Jurkat, Clone E6-1 (cell line): ENCODE results near the gene BRF1. TPM values are rescaled to one million over a fixed set of nuclear protein-coding genes. Genes with fewer than 3 reads are reported as not detected.
"Not testable (repeated sequence)": the region's sequence is repeated elsewhere in the genome, so short reads cannot be mapped to it uniquely, and the experiment has no call there.

ENCODE experiments used
- DNase-seq: peaks from one replicate; pipeline ENCODE4 v3.0.0-alpha.2; 2011; ENCODE audit warnings: low read depth, low spot score
- H3K4me3 ChIP-seq: 2 replicates; pipeline ENCODE4 v1.5.1; 2011; ENCODE audit warnings: mild to moderate bottlenecking, low read length, control low read depth, moderate library complexity
- polyA plus RNA-seq: library from polyadenylated mRNA; unstranded; fragments of >200 nt; gene quantifications from one replicate; pipeline ENCODE4 v1.2.1, GENCODE V29; 2012; ENCODE audit warnings: missing spikeins; ENCODE audit not compliant: insufficient read length, insufficient read depth

The BRF1 gene
- 37.7 TPM for polyA plus RNA-seq

DNA sequence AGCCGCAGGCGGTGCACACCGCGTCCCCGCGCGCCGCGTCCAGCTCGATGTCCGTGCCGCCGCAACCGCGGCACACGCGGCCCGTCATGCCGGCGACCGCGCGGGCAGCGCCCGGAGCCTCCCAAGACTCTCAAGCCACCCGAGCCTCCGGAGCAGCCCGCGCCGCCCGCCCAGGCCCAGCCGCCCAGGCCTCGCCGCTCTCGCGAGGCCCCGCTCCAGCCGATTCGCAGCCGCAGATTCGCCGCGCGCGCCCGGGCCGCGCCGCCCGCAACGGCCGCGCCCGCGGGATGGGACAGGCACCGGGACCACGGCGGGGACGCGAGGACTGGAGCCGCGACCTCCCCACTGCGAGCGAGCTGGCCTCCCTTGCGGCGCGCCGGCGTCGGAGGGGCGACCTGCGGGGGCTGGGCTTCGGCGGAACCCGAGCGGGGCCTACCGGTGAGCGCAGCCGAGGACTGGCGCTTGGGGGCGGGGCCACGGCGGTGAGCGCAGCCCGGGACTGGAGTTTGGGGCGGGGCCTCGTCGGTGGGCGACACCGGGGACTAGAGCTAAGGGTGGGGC, at the start of gene BRF1:
BRF1 (minus strand) TSS at position 460 of the 561 bp plus-strand sequence; CDS start at position 88, 372 bp downstream.
- DNase-seq = peak; percentile 85
- H3K4me3 ChIP-seq = peak within 1 kb of the TSS; percentile 72

GRCh38 chr14:105349992-105350391, 49.2 kb upstream of the BRF1 start:
- no peak overlapping the region for H3K4me3 ChIP-seq
- DNase-seq = no peak

DNA sequence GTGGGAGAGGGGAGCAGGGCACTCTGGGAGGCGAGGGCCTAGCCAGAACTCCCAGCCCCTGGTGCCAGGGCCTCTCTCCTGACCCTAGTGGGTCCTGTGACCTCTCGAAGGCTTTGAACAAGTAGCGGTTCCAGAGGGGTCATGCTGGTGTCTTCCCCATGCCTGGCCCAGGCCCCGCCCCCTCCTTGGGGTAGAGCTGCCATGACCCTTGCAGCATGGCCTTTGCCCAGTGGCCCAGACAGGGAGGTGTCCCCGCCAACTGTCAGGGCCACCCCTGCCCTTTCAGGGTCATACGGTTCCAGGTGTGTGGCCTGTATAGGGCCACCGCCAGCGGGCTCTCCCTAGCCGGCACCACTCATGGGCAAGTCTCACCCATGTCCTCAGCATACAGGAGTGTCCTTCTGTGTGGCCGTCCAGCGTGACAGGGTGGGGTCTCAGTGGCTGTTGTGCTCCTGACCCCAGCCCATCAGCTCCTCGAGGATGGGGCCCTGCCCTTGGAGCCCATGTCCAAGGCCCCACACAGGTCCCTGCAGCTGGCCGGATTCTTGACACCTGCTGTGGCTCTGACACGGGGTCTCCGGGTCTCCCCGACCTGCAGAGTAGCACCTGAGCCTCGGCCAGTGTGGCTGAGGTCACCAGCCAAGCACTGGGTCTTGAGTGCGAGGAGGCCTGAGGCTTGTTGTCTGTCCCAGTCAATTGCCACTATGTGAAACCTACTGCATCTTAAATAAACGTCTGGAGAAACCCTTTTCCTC, 48.3 kb upstream of the BRF1 start:
- DNase-seq = no peak
- no peak overlapping the region for H3K4me3 ChIP-seq

- no peak for DNase-seq
These were observed 47.6 kb upstream of the BRF1 start for GRCh38 chr14:105348169-105348944.

DNA sequence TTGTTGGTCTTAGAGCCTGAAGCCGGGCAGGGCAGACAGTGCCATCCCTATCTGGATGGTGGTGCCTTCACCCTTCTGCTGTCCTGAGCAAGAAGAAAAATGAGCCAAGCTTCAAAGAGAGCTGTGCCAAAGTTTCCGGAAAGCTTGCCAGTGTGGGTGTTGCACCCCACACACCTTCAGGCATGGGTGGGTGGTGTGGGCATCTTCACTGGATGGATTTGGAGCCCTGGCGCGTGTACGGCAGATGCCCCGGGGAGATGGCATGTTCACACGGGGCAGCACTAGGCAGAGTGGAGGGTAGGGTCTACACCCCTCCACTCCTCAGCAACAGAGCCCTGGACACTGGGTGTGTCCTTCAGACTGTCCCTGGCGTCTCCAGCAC, 46.8 kb upstream of the BRF1 start:
- no peak overlapping the region for H3K4me3 ChIP-seq
- no peak for DNase-seq

More at GRCh38 chr14:105348169-105348944, 47.6 kb upstream of the BRF1 start:
- H3K4me3 ChIP-seq = no peak overlapping the region

DNA sequence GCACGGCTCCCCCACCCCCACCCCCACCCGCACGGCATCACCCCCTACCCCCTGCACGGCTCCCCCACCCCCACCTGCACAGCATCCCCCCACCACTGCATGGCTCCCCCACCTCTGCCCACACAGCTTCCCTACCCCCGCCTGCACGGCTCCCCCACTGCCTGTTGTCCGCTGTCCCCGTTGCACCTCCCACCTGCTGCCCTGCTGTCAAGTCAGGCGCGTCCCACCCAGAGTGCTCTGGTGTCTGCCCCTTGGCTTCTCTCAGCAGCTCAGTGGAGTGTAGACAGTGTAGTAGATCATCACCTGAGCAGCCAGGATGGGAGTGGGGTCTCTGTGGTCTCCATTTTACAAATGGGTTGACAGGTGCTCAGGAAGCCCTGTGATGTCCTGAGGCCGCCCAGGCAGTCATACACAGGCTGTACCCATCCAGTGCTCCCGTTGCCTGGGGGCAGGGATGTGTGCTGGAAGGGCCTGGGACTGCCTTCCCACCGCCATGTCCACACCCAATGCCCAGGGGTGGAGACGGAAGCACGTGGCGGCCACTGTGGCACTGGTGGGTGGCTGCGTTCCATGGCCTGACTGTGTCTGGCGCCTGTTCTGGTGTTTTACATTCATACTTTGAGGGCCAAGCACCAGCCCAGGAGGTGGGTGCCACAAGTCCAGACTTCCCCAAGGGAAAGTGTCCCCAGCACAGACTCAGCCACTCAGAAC, 46.2 kb upstream of the BRF1 start:
- no peak for DNase-seq
- H3K4me3 ChIP-seq = no peak overlapping the region

GRCh38 chr14:105346200-105346533, 45.4 kb upstream of the BRF1 start:
- H3K4me3 ChIP-seq = no peak overlapping the region
- DNase-seq = no peak

DNA sequence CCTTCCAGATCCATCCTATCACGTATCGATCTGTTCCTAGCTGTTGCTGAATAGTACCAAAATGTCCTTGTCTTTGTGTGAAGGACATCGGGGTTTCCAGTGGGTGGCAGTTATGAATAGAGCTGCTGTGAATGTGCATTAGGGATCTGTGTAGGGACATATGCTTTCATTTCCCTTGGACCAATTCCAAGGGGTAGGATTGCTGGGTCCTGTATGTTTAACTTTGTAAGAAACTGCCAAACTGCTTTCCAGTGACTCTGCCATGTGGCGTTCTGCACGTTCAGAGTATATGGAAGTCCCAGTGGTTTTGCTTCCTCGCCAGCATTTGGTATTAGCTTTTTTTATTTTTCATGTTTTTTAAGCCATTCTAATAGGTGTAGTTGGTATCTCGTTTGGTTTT, 42.4 kb upstream of the BRF1 start:
- H3K4me3 ChIP-seq = no peak overlapping the region
- DNase-seq = no peak

DNA sequence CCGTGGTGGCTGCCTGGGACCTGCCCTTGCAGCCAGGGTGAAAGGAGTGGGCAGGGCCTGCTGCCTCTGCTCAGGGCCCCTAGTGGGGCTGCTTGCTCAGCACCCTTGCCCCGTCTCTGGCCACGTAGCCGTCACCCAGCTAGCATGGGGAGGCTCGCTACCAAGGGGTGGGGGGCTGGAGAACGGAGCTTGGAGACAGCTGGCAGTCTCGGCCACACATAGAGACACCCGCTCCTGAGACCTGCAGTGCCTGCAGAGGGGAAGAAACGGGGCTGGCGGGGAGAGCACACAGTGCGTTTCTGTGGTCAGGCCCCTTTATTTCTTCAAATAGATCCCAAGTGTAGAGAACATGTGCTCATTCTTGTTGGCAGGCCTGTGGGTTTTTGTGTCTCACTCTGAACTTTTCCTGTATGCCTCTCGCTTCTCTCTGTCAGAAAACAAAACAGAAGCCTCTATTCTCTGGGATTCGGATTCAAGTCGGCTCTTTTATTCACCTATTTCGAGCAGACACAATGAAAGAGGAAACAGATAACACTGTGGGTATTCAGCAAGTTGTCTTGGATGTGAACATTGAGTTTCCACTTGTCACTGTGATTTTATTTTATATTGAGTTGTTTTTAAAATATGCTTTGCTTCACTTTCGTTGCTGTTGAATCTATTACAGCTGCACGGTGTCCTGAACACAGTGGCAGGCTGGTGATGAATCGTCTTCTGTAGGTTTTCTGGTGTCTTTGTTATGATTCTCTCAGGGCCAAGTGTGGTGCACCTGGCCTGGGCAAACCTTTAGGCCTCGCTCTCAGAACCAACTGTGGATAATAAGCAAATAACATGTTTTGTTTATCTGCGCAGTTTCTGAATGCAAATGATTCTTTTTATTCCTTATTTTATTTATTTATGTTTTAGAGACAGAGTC, 40.3 kb upstream of the BRF1 start:
- DNase-seq = no peak
- no peak overlapping the region for H3K4me3 ChIP-seq

DNA sequence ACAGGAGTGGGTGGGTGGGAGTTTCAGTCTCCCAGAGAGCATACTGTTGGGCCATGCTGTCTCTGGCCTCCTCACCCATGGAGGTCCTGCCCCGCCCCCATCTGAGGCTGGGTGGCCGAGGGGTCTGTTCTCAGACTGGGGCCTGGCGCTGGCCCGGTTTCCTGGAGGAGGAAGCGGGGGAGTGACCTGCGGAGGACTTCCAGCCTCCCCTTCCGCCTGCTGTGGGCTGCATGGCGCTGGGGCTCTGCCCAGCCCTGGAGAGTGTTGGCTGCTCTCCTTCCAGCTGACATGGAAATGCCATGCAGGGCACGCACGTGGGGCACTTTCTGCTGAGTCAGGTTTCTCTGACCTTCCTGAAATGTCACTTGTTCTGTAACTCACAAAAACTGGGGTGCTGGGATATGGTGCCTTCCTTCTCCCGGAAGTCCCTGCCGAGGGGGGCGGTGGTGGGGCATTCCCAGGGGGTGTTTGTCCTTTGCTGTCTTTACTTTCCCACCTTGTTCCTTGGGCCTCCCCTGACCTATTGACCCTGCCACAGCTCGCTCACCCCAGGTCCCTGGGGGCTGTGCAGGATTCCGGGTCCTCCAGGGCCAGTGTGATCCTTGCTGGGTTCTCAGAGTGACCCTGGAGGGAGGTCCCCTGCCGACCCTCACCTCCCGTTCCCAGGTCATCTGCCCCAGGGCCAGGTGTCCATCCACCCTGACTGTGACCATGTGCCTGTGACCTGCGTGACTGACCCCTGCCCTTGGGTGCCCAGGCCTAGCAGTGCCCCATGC, 37.4 kb upstream of the BRF1 start:
- H3K4me3 ChIP-seq = no peak overlapping the region
- DNase-seq = no peak

DNA sequence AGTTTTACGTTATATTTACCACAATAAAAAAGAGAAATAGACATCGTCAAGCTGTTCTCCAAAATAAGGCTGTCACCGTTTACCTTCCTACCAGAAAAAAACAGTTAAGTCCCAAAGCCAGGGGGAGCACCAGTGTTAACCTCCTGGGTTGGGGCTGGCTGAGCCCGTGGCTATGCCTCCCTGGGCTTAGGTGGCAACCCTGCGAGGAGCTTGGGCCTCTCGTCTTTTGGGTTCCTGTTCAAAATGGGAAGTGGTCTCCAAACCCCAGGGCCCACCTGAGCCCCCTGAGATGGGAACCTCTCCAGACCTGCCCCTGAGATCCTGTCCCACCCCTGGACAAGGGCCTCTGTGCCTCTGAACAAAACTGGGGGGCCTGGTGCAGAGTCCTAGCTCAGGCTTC, 36.6 kb upstream of the BRF1 start:
- no peak for DNase-seq
- no peak overlapping the region for H3K4me3 ChIP-seq

- H3K4me3 ChIP-seq = no peak overlapping the region
- no peak for DNase-seq
These were observed 35.9 kb upstream of the BRF1 start for GRCh38 chr14:105336477-105337287.

DNA sequence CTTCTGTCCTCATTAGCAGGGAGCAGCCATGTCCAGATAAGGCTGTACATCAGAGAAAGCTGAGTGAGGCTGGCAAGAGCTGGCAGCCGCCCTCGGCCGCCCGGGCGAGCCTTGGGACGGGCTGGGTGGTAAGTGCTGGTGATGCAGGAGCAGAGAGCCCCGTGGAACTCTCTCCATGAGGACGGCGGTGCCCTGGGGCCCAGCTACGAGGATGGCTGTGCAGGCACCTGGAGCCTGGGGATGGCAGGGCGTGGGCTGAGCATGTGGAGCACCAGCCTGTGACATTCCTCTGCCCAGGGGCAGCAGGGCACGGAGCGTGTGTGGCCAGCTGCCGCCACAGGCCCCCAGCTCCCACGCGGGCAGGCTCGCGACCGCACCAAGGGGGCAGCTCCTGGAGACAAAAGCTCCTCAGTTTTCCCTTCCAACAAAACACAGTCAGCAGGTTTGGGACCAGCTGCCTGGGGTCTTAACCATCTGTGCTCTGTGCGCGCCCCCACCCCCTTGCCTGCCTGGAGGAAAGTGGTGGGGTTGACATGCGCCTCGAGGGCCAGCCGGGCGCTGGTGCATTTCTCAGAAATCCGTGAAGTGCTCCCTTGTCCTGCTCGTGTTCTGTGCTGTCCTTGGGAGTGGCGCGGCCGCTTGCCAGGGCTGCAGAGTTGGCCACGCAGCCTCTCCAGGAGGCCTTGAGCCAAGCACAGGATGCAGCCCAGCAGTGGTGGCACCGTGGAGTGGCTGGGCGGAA, 35.1 kb upstream of the BRF1 start:
- H3K4me3 ChIP-seq = no peak overlapping the region
- DNase-seq = no peak

DNA sequence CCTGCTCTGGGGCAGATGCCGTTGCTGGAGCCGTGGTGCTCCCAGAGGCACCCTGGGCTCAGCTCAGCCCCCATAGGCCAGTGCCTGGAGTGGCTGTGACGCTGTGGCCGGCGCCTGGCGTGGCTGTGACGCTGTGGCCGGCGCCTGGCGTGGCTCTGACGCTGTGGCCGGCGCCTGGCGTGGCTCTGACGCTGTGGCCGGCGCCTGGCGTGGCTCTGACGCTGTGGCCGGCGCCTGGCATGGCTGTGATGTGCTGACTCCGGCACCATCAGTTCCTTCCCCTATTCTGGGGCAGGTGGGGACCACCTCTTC, 34.4 kb upstream of the BRF1 start:
- DNase-seq, H3K4me3 ChIP-seq: not testable (repeated sequence)

DNA sequence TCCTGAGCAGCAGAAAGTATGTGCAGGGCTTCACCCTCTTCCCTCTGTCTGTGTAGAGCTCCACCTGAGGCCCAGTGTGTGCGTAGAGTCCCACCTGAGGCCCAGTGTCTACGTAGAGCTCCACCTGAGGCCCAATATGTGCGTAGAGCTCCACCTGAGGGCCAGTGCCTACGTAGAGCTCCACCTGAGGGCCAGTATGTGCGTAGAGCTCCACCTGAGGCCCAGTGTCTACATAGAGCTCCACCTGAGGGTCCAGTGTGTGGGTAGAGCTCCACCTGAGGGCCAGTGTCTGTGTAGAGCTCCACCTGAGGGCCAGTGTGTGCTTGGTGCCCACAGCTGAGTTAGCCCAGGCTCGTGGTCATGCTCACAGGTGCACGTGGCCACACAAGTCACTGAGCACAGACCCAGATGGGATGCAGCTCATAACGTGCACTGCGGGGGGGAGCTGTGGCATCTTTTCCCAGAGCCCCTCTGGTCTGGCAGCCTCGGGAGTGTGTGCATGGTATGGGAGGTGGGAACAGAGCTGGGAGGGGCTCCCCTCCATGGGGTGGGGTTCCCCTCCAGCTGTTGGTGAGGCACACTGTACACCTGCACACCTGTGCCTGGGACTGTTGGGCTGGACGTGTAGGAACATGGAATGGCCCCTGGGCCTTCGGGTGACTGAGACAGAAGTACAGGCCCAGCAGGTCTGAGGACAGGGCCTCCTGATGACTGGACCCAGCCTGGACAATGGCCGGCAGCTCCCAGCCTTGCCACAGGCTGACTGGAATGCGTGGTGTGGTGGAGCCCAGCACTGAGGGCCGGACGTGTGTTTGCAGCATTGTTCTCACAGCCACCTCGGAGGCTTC, 33.8 kb upstream of the BRF1 start:
- no peak for DNase-seq
- H3K4me3 ChIP-seq = no peak overlapping the region
